Right lobe of liver (tissue), 6 donors: ENCODE data around the gene HOXA11. TPM values are rescaled to one million over a fixed set of nuclear protein-coding genes. Genes with fewer than 3 reads are reported as not detected.

Experiments used
- ATAC-seq, 4 donors: fragments of 200-7000 bp; cut with Tn5 transposase; one replicate each; pipeline ENCODE4 v1.9.1; 2020; ENCODE audit warnings: mild to moderate bottlenecking in 4 of 4, moderate library complexity in 4 of 4
- DNase-seq, 3 donors: peaks; one replicate each; pipeline ENCODE4 v3.0.0-alpha.2; 2020
- H3K27ac ChIP-seq, 3 donors: fragments of 200-600 bp; one replicate each; pipeline ENCODE4 v1.8.0; 2022
- H3K27me3 ChIP-seq, 2 donors: fragments of 200-600 bp; one replicate each; pipeline ENCODE4 v1.8.0; 2022
- H3K36me3 ChIP-seq, 4 donors: fragments of 200-600 bp; sonication (generic) in 1 of 4; one replicate each; pipeline versions ENCODE4 v1.5.1 to v1.8.0; 2017 to 2022; ENCODE audit warnings: control low read depth in 1 of 4
- H3K4me1 ChIP-seq, 4 donors: fragments of 200-600 bp; sonication (generic) in 1 of 4; one replicate each; pipeline versions ENCODE4 v1.5.1 to v1.8.0; 2017 to 2022; ENCODE audit warnings: control low read depth in 1 of 4
- H3K4me3 ChIP-seq, 3 donors: fragments of 200-600 bp; one replicate each; pipeline ENCODE4 v1.8.0; 2022
- H3K9me3 ChIP-seq, 4 donors: fragments of 200-600 bp; sonication (generic) in 1 of 4; one replicate each; pipeline versions ENCODE4 v1.5.1 to v1.8.0; 2017 to 2022; ENCODE audit warnings: control low read depth in 1 of 4
- POLR2A ChIP-seq: fragments of 450-650 bp; IDR thresholded peaks from one replicate; pipeline ENCODE4 v1.6.1; 2017; ENCODE audit warnings: antibody characterized with exemption, mild to moderate bottlenecking
- WGBS: methylation state at CpG from one replicate; pipeline ENCODE4 v1.1.6; 2018; ENCODE audit warnings: low coverage, low lambda C conversion rate; ENCODE audit not compliant: insufficient coverage; ENCODE audit errors: missing lambda C conversion rate; 5-methylcytosine and 5-hydroxymethylcytosine counted together
- intact Hi-C, 2 donors: fragments of 100-400 bp; cut with DNase I; formaldehyde crosslinking; loops; one replicate each; pipeline versions ENCODE4 v1.11.2 to v1.14.1; 2022
- total RNA-seq, 6 experiments: library from RNA; depleted of rRNA in 2 of 6; stranded (reverse); fragments of >200 nt in 2 of 6; fragmentation: NEBNext Ultra II Directional in 3 of 6; extraction: Animal tissue kit (Norgen Biotek cat#: 25700) in 3 of 6; gene quantifications; one replicate each; pipeline versions ENCODE4 v1.1.0 to v1.2.4, GENCODE V29; 2016 to 2023
- TF ChIP-seq, protein P1 (sequence below), 4 donors: fragments of 200-600 bp in 3 of 4; fragments of 450-650 bp in 1 of 4; IDR thresholded peaks; one replicate each; pipeline versions ENCODE4 v1.5.1 to v1.8.0; 2016 to 2022; ENCODE audit warnings: antibody characterized with exemption in 4 of 4, mild to moderate bottlenecking in 2 of 4
- donor health status: DM: no; HTN: yes; CAD: no.
- donor health status: DM: no; HTN: no; CAD: no.
- donor health status: DM: no; HTN: no; CAD: no.
- donor health status: DM: no; HTN: yes; CAD: no.
- donor health status: DM: no; HTN: yes; CAD: no.

Gene HOXA11
- total RNA-seq, 6 experiments from 2014 or later = not detected

DNA sequence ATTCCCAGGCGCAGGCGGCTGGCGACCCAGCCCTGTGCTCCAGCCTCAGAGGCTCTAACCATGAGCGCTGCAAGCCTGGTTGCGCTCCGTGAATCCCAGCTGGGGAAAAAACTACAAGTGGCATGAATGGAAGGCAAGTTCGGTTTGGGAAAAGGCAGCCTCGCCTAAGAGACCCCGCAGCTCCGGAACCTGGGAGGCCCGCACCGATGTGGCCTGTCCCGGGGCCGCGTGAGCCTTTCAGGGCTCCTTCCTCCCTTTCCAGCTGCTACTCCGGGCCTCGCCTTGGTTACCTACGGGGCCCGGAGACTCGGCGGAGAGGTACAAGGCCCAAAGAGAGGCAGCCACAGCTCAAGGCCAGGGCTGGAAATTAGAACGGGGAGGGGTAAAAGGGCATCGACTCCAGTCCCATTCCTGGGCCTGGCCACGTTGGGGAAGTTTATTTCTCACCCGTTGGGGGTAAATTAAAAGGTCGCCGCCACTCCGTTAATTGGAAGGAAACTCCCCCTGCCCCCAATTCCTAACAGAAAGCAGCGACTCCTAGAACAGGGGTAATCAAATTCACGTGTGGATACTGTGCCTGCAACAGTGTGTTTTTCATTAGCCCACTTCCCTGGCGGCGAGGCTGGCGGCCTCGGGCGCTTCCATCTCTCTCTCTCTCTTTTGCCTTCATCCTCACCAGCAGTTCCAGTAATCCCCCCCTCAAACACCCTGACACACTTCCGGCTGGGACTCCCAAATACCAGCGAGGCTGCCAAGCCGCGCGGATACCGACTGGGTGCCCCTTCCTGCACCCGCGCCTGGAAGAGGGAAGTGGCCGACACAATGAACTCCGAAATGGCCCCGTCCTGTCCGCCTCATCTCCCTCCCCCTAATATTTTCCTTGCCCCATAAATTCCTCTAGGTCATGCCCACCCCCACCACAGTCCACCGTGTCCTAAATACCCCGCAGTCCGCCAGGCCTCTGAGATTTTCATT is 18.2 kb downstream of the HOXA11 start:
- Histone ChIP-seq H3K4me1 (no peaks in the 10 kb centered on the region), H3K27ac (no peak overlapping the region), H3K36me3 (no peaks in the 10 kb centered on the region), H3K9me3 (no peaks in the 10 kb centered on the region), H3K4me3 (no peak overlapping the region), H3K27me3 (peaks cover 35 to 85% of the 10 kb centered on the region in 2 donors)
- DNase-seq (peak in 1 of 3 donors; percentile 54), ATAC-seq (no peak)
- intact Hi-C loops = loop anchor here in 1 of 2 donors (10.0 kb wide), 1 partner anchor 72 kb away; the partner anchor contains the start of gene HOXA1
- TF ChIP-seq POLR2A = no peak
- TF ChIP-seq, protein P1, sequence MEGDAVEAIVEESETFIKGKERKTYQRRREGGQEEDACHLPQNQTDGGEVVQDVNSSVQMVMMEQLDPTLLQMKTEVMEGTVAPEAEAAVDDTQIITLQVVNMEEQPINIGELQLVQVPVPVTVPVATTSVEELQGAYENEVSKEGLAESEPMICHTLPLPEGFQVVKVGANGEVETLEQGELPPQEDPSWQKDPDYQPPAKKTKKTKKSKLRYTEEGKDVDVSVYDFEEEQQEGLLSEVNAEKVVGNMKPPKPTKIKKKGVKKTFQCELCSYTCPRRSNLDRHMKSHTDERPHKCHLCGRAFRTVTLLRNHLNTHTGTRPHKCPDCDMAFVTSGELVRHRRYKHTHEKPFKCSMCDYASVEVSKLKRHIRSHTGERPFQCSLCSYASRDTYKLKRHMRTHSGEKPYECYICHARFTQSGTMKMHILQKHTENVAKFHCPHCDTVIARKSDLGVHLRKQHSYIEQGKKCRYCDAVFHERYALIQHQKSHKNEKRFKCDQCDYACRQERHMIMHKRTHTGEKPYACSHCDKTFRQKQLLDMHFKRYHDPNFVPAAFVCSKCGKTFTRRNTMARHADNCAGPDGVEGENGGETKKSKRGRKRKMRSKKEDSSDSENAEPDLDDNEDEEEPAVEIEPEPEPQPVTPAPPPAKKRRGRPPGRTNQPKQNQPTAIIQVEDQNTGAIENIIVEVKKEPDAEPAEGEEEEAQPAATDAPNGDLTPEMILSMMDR (IDR thresholded peaks at IDR 0.05) = no peak
- WGBS = 6% methylated on average over 35 of the region's 50 CpGs

DNA sequence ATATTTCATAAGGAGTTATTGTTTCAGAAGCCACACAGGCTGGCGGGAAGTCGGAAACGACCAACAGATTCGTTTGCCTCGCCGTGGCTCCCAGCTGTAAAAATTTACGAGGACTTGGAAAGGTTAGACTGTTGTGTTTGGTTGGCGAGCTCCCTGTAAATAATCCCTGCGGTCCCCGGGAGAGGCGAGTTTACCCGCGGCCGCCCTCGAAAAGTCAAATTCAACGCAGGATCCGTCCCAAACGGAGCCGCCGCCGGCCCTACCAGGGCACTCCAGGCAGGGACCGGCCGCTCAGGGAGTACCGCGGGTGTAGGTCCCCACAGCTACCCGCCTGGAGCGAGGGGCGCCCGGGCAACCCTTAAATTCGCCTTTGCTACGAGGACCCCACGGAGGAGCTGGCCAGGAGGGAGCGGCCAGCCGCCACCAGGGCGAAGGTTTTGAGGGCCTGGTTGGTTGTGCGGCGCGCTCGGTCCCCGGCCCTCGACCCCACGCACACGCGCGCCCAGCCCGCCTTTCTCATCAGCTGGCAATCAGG is 19.0 kb downstream of the HOXA11 start:
- Histone ChIP-seq H3K4me3 (no peak overlapping the region), H3K9me3 (no peaks in the 10 kb centered on the region), H3K36me3 (no peaks in the 10 kb centered on the region), H3K4me1 (peaks cover 0 to 3% (median 0%) of the 10 kb centered on the region in 4 donors), H3K27me3 (peaks cover 34 to 77% of the 10 kb centered on the region in 2 donors), H3K27ac (no peak overlapping the region)
- ATAC-seq = no peak
- DNase-seq = peak in 1 of 3 donors; percentile 52
- 10% methylated on average over 23 of the region's 46 CpGs for WGBS
- TF ChIP-seq, protein P1 (IDR thresholded peaks at IDR 0.05) = no peak
- intact Hi-C loops = loop anchor here in 1 of 2 donors (10.0 kb wide), 1 partner anchor 71 kb away; the partner anchor contains the start of gene HOXA1

DNA sequence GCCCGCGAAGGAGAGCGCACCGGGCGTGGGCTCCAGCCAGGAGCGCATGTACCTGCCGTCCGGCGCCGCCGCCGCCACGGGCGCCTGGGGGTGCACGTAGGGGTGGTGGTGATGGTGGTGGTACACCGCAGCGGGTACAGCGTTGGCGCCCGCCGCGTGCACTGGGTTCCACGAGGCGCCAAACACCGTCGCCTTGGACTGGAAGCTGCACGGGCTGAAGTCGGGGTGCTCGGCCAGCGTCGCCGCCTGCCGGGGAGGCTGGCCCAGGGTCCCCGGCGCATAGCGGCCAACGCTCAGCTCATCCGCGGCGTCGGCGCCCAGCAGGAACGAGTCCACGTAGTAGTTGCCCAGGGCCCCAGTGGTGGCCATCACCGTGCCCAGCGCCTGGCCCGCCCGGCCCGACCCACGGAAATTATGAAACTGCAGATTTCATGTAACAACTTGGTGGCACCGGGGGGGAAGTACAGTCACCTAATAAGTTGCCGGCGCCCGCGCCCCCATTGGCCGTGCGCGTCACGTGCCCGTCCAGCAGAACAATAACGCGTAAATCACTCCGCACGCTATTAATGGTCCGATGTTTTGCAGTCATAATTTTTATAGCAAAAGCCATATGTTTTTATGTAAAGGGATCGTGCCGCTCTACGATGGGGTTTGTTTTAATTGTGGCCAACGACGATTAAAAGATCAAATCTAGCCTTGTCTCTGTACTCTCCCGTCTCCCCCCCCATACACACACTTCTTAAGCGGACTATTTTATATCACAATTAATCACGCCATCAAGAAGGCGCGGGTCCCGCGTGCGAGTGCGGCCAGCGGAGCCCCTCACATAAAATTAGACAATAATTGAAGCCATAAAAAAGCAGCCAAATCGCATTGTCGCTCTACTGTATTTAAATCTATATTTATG is 19.7 kb downstream of the HOXA11 start, which contains the start of gene HOXA9:
Gene HOXA9 (minus strand): TSS at position 449 of the 907 bp plus-strand sequence. CDS start 80 bp downstream, at position 369.
- peaks cover 0 to 10% (median 3%) of the 10 kb centered on the region in 4 donors for H3K4me1 ChIP-seq

More for the DNA sequence above, 19.7 kb downstream of the HOXA11 start, which contains the start of gene HOXA9:
- TF ChIP-seq, protein P1 (IDR thresholded peaks at IDR 0.05) = no peak
- TF ChIP-seq POLR2A = no peak
- peak within 1 kb of the TSS in 1 of 3 donors; percentile 17 for H3K4me3 ChIP-seq
- no peaks in the 10 kb centered on the region for H3K36me3 ChIP-seq
- H3K9me3 ChIP-seq = no peaks in the 10 kb centered on the region
- intact Hi-C loops = loop anchor here in 1 of 2 donors (10.0 kb wide), 1 partner anchor 71 kb away; the partner anchor contains the start of gene HOXA1
- DNase-seq (peak in 1 of 3 donors; percentile 65), ATAC-seq (peak in 1 of 4 donors; percentile 6)
- 6% methylated on average over 22 of the region's 82 CpGs for WGBS
- H3K27ac ChIP-seq = no peak within 1 kb of the TSS
- peaks cover 30 to 72% of the 10 kb centered on the region in 2 donors for H3K27me3 ChIP-seq
